ENCODE results near the gene PRND.
"Not testable (repeated sequence)": the region's sequence is repeated elsewhere in the genome, so short reads cannot be mapped to it uniquely, and the experiment has no call there.

The PRND gene, protein sequence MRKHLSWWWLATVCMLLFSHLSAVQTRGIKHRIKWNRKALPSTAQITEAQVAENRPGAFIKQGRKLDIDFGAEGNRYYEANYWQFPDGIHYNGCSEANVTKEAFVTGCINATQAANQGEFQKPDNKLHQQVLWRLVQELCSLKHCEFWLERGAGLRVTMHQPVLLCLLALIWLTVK

DNA sequence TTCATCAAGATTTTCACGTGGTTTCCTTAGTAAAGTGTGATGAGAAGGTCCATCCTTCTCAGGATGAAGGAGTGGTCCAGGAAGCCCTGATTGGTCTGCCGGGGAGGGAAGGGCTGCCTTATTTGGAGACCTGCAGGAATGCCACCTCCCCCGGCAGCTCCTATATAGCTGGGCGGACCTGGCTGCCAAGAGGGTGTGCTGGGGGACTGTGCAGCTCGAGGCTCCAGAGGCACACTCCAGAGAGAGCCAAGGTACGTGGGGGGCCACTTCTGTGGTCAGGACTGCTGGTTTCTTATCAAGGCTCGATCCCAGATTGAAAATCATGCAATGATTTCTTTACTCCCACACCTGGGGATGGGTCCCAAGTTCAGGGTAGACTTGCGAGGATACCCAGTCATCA is at the start of gene PRND:
TSS of gene PRND (plus strand) at position 191 of the 400 bp plus-strand sequence. CDS start 2,643 bp downstream, outside the sequence.
- no peak for DNase-seq

DNA sequence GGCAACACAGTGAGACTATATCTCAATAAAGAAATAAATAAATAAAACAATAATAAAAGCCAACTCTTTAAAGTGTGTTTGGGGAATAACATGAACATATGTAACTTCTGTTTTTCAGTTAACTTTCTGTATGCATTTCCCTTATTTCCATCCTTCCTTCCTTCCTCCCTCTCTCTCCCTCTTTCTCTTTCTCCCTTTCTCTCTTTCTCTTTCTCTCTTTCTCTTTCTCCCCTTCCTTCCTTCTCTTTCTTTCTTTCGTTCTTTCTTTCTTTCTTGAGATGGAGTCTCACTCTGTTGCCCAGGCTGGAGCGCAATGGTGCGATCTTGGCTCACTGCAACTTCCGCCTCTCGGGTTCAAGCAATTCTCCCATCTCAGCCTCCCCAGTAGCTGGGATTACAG is 48.8 kb upstream of the PRND start:
- no peak for DNase-seq

DNA sequence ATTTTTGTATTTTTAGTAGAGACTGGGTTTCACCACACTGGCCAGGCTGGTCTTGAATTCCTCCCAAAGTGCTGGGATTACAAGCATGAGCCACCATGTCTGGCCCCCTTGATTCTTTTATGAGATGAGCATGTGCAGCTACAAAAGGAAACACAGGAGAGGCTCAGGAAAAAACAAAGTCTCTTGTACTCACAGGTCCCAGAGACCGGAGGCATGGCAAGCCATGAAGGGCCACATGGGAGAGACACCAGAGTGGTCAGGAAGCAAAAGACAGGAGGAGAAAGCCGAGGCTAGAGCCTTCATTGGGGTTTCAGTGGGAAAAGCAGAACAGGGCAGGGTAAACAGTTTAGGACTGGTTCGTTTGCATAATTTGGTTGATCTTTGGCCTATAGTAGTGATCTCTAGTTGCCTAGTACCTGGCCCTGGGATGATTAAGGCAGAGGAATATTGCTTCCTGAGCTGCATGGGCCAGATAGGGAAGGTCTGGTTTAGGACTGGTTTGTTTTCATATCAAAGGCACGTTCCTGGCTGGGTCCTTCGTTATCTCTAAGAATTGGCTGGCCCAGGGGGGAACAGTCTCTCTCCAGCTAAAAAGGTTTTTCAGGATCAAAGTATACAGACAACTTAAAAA is 48.2 kb upstream of the PRND start:
- no peak for DNase-seq

DNA sequence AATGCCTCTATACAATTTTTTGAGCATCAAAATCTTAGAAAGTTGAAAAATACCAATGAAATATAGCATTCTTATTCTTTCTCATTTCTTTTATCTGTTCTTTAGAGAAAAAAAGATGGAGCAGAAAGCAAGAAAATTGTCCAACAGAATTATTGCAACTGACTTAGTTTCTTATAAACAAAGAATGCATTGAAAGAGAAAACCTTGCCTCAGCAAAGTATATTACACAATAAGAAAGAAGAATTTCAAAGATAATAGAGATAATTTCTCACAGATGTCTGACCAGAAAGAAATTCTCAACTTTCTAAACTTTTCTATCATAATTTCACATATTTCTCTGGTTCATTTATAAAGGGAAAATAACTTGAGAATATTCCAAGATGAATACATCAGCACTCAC is 47.0 kb upstream of the PRND start:
- DNase-seq = no peak

DNA sequence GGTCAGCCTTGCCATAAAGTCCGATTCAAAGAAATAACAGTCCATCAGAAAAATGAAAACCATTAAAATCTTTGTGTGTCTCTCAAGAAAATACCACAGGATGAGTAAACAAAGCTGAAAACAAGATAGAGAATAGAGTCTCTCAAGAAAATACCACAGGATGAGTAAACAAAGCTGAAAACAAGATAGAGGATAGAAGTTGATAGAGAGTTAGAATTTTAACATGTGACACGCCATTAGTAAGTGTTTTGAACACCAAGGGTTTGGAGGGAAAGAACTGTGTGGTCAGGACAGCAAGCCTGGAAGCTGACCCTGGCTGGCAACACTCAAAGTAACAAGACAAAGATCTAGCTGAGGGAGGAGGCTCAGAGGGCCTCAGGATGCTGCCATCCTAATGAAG is 43.9 kb upstream of the PRND start:
- DNase-seq = no peak

DNA sequence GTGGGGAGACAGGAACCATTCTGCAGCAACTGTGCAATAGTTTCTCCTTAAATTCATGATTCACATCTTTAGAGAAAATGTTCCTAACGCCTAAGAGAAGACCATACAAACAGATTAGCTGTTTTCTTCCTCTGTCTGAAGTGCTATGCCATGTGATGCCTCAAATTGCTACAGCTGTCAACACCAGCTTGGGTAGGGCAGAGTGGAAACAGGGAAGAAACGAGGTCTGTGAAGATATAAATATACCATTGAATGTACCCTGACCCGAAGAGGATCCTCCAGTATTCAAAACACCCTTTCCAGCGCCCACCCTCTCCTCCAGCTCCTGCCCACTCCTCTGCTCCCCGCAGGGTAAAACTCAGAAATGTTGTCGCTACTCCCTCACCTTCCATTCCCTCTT is 40.3 kb upstream of the PRND start:
- DNase-seq = no peak

DNA sequence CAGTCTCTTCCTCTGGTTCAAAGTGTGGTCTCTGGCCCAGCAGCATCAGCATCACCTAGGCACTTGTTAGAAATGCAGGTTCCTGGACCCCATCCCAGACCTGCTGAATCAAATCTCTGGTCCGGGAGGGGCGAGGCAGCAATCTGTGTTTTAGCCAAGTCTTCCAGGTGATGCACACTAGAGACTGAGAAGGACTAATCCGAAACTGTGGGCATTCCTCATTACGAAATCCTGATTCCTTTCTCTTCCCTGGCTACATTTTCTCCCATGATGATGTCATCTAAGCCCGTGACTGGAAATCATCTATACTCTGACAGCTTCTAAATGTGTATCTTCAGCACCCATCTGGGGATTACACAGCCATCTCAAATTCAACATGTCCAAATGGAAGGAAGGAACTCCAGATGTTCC is 39.7 kb upstream of the PRND start:
- no peak for DNase-seq

DNA sequence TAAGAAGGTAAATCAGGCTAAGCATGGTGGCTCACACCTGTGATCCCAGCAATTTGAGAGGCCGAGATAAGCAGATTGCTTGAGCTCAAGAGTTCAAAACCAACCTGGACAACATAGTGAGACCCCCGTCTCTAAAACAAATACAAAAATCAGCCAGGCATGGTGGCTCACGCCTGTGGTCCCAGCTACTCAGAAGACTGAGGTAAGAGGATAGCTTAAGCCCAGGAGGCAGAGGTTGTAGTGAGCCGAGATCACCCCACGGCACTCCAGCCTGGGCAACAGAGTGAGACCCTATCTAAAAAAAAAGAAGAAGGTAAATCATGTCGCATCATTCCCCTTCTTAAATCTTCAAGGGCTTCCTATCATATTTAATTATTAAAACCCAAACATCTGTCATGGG is 39.0 kb upstream of the PRND start:
- no peak for DNase-seq

DNA sequence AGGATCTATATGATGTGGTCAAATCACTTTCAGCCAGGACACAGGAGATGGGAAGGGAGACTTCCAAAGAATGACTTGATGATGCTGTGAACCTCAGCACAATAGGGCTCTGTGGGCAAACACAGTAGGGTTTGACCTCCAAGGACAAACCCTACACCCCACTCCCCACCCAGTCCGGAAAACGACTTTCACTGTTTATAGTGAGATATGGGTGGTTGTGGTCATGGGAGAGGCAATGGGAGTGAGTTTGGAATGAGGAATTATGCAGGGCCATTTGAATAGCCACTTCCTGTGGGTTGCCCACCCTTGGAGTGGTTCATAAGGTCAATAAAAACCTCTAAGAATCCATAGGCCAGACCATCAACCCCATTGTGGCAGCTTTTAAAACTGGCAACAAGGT is 38.4 kb upstream of the PRND start:
- no peak for DNase-seq

DNA sequence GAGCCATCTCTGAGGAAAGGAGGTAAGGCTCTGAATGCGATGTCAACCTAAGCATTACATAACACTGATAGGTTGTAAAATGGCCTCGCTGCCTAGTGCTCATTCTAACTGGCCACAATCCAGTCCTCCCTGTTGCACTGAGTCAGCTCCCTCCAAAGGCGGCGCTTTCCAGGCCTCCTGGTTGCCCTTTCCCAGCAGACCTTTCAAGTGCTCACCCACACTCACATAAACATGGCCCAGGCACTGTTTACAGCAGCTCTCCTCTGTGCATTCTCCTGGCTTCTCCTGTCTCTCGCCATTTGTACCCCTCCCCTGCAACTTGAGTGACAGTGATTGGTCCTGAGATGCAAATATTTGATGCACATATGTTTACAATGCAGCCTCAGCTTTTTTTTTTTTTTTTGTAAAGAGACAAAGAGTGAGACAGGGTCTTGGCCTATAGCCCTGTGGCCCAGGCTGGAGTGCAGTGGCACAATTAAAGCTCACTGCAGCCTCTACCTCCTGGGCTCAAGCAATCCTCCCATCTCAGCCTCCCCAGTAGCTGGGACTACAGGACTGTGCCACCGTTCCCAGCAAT is 36.8 kb upstream of the PRND start:
- DNase-seq = no peak

DNA sequence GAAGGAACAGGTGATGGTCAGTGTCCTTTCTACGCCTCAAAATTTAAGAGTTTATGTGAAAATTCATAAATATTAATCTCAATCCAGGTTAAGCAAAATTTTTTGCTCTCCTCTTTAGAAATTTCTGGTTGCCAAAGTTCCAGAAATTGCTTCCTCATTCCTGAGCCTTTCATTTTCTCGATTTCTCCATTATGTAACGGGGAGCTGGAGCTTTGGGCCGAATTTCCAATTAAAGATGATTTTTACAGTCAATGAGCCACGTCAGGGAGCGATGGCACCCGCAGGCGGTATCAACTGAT is 35.8 kb upstream of the PRND start:
- no peak for DNase-seq

DNA sequence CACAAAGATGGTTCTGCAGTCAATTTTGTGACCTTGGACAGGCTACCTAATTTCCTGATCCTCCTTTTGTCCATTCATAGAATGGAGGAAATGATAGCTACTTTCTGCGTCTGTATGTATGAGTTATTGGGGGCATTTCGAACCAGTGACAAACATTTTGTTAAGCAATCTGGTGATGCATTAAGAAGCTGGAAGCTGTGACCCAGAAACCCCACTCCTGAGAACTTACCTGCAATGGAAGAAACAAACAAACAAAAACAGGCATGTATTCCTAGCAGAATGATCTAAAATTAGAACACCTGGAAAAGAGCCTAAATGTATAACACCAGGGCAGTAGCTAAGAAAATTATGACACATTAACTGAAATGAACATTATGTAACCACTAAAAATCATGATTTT is 33.4 kb upstream of the PRND start:
- DNase-seq = peak; percentile 9

DNA sequence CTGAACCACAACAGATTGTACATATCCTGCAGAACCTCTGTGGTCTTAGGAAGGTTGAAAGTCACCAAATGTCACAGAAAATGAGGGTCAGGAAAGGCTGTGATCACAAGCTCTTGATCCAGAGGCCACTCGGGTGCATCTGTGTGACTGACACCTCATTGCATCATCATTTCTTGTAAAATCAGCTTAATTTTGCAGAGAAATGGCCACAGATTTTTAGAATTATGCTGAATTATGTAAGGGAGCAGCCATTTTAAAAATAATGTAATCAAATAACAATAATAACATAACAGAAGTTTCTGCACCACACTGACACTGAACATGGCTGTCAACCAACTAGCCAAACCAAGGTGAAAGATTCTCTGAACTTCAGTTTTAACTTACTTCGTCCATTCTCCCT is 32.5 kb upstream of the PRND start:
- DNase-seq = no peak

DNA sequence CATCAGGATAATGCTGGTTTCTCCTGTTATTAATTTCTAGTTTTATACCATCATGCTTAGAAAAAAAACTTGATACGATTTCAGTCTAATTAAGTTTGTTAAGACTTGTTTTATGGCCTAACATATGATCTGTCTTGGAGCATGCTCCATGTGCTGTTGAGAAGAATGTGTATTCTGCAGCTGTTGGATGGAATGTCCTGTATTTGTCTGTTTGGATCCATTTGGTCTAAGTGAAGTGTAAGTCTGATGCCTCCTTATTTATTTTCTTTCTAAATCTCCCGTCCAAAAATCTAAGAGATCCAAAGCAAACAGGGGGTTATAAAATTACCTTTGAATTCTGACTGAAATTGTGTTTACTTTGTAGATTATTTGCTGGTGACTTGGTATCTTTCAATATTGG is 30.0 kb upstream of the PRND start:
- DNase-seq = no peak

DNA sequence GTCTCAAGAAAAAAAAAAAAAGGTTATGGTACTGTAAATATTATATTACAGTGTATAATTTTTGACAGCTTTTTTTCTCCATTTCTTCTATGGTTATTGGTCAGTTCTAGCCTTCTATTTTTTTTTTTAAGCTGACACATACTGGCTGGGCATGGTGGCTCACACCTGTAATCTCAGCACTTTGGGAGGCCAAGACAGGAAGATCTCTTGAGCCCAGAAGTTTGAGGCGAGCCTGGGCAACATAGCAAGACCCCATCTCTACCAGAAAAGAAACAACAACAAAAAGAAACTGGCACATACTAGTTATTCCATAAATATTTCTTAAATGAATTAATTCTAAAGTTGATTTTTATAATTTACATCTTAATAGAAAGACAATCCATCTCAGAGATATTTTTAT is 27.6 kb upstream of the PRND start:
- DNase-seq = no peak

DNA sequence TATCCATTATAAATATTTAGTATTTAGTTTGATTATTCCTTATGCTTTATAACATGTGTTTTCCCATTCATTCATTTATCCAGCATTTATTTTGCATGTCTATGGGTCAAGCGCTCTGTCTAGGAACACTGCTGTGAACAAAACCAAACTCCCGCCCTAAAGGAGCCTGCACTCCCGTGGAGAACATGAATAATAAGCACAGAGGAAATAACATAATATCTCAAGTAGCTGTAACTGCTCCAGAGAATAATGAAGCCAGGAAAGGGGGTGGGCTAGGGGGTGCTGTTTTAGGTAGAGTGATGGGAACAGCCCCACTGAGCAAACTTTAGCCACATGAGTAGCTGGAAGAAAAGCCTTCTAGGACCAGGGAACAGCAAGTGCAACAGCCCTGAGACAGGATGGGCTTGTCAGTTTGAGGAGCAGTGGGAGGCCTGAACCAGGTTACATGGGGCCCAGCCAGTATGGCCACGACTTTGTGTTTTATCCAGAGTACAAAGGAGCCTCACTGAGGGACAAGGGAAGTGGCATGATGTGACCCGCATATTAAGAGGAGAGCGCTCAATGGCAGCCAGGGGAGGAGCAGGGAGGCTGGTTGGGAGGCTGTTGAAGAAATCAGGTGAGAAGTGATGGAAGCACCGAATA is 24.4 kb upstream of the PRND start:
- DNase-seq = no peak

DNA sequence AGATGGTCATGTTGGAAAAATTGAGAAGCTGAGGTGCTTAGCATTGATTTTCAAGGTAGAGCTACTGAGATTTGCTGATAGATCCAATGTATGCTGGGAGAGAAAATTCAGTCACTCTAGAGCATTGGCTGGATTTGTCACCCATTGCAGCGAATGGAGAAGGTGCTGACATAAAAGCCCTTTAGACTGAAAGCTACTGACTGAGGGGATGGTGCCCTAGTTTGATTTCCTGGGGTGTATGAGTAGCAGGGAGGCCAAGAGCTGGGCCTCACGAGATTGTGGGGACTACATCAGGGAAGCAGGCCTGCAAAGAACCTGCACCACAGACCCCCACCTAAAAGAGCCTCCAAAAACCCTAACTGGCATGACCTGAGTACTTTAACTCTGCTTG is 23.9 kb upstream of the PRND start:
- no peak for DNase-seq

DNA sequence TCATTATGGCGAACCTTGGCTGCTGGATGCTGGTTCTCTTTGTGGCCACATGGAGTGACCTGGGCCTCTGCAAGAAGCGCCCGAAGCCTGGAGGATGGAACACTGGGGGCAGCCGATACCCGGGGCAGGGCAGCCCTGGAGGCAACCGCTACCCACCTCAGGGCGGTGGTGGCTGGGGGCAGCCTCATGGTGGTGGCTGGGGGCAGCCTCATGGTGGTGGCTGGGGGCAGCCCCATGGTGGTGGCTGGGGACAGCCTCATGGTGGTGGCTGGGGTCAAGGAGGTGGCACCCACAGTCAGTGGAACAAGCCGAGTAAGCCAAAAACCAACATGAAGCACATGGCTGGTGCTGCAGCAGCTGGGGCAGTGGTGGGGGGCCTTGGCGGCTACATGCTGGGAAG is 22.5 kb upstream of the PRND start:
- DNase-seq = no peak

DNA sequence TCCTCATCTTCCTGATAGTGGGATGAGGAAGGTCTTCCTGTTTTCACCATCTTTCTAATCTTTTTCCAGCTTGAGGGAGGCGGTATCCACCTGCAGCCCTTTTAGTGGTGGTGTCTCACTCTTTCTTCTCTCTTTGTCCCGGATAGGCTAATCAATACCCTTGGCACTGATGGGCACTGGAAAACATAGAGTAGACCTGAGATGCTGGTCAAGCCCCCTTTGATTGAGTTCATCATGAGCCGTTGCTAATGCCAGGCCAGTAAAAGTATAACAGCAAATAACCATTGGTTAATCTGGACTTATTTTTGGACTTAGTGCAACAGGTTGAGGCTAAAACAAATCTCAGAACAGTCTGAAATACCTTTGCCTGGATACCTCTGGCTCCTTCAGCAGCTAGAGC is 21.8 kb upstream of the PRND start:
- no peak for DNase-seq

DNA sequence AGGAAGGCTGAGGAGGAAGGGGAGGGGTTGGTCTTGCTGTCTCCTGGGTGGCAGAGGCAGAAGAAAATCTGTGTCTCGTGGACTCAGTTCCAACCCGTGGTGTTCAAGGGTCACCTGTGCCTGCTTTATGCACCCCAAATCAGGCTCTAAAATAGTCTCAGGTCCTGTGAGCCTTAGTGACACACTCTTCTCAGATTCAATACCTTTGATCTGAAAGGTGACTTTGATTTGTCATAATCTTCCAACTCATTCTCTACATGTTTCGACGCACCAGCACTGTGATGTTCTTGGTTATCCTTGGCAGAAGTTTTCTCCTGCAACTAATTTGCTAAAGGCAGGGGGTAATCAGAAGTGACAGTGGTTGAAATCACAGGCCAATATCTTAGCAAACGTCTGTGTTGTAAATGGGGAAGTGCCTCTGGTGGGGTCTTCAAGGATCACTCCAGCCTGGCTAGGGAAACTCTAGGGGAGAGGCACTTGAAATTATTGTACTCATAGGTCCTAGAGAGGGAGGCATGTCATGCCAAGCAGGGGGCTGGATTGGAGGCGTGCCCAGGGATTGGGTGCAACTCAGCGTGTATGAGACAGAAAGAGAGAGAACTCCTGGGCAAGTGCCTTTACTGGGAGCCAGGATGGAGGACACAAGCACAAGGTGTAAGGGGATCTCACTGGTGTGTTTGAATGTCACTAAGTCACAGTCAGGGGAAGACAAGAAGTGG is 19.0 kb upstream of the PRND start:
- no peak for DNase-seq

DNA sequence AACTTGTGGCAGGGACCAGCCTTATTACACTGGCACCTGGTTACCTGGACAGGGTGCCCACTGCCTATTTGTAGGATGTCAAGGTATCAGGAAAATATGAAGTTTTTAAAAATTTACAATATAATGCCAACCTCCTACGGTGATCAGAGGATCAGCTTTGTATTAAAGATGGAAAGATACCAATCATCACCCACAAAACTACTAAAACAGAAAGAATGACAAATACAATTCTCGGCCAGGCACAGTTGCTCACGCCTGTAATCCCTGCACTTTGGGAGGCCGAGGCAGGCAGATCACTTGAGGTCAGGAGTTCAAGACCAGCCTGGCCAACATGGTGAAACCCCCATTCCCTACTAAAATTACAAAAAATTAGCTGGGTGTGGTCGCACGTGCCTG is 18.4 kb upstream of the PRND start:
- no peak for DNase-seq

DNA sequence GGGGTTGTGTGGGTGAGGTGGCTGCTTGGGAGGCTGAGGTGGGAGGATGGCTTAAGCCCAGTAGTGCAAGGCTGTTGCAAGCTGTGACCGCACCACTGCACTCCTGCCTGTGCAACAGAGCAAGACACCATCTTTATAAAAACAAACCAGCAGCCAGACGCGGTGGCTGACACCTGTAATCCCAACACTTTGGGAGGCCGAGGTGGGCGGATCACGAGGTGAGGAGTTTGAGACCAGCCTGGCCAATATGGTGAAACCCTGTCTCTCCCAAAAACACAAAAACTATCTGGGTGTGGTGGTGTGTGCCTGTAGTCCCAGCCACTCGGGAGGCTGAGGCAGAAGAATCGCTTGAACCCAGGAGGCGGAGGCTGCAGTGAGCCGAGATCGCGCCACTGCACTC is 14.8 kb upstream of the PRND start:
- DNase-seq = not testable (repeated sequence)

DNA sequence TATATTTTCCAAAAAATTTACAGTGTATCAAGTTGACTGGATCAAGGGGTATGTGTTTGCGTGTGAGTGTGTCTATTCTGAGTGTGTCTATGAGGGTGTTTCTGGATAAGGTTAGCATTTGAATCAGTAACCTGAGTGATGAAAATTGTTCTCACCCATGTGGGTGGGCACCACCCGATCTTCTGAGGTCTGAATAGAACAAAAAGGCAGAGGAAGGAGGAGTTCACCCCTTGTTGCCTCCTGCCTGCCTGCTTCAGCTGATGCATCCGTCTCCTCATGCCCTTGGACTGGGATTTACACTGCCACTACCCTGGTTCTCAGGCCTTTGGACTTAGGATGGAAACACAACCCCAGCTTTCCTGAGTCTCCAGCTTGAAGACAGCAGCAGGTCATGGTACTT is 13.7 kb upstream of the PRND start:
- no peak for DNase-seq

DNA sequence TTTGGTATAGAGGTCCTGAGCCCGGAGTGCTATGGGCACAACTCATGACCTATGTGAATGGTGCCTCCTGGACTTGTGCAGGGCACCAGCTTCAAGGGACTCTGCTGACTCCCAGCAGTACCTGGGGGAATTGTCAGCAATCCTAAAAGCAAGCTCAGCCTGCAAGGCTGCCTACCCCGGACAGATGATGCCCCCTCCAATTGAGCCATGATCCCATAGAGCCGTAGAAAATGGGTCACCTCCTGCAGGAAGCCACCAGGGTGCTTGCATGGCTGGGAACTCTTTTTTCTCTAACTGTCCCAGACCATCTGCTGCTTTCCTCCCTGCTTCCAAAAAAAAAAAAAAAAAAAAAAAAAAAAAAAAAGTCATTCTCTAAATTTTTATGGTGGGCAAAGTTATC is 12.9 kb upstream of the PRND start:
- DNase-seq = no peak

Data from NCI-H69 (cell line).